Activated CD4-positive, alpha-beta T cell treated with anti-CD3 and anti-CD28 coated beads for 1 hour (primary cell): Measurements from ENCODE around the gene VIPR2.
"Not testable (repeated sequence)": the region's sequence is repeated elsewhere in the genome, so short reads cannot be mapped to it uniquely, and the experiment has no call there.

ENCODE experiments used
- DNase-seq: peaks from one replicate; pipeline ENCODE4 v3.0.0-alpha.2; 2020

The VIPR2 gene

DNA sequence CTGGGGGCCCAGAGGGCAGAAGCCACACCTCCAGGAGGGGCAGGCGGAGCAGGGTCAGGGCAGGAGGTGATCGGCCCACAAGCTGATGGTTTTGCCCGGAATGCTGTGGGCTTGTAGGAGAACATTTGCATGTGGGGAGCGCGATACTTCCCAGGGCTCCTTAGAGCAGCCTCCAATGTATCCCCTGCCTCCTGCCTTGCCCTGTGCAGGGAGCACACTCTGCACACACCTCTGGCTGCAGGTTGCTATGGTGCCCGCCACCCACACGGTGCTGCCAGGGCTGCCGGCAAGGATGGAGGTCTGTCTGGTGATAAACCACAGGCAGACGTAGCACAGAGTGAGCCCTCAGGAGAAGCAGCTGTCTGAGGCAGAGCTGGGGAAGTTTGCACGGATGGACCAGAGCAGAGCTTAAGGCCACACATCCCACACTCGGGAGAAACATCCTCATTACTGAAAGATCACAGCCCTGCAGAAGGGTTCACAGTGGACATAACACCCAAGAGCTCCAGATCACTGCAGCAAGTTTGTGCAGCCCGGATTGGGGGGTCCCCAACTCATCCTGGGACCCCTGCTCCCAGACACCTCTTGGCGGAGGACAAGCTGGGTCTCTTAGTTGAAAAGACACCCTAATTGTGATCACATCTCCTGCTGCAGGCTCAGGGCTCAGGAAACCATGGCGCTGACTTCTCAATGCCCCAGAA, 41.8 kb downstream of the VIPR2 start:
- no peak for DNase-seq

DNA sequence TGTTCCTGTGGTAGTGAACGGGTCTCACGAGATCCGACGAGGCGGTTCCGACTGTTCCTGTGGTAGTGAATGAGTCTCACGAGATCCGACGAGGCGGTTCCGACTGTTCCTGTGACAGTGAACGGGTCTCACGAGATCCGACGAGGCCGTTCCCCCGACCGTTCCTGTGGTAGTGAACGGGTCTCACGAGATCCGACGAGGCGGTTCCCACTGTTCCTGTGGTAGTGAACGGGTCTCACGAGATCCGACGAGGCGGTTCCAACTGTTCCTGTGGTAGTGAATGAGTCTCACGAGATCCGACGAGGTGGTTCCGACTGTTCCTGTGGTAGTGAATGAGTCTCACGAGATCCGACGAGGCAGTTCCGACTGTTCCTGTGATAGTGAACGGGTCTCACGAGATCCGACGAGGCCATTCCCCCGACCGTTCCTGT, 43.0 kb downstream of the VIPR2 start:
- not testable (repeated sequence) for DNase-seq

DNA sequence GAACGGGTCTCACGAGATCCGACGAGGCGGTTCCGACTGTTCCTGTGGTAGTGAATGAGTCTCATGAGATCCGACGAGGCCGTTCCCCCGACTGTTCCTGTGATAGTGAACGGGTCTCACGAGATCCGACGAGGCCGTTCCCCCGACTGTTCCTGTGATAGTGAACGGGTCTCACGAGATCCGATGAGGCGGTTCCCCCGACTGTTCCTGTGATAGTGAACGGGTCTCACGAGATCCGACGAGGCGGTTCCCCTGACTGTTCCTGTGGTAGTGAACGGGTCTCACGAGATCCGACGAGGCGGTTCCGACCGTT, 43.6 kb downstream of the VIPR2 start:
- DNase-seq: not testable (repeated sequence)

GRCh38 chr7:159100281-159101082, 44.2 kb downstream of the VIPR2 start:
- not testable (repeated sequence) for DNase-seq

DNA sequence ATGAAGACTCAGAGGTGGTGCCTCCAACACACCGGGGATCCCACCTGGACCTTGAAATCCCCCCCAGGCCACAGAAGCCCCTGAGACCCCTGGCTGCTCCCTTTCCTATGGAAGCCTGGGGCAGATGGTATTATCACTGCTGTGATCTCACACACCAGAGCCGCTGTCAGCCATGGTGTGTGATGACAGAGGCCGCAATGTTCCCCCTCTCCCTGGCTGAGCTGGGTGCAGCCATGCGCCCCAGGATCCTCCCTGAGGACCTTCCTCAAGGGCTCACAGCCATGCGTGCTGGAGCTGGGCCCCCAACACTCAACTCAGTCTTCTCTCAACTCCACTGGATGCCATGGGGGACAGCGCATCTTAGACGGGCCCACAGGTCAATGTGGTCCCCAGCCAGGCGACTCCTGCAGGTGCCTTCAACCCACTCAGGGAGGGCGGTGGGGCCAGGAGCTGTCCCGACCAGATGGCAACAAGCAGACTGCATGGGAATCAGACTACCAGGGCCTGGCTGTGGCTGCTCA, 44.9 kb downstream of the VIPR2 start:
- no peak for DNase-seq

- no peak for DNase-seq
Measured at GRCh38 chr7:159098811-159099655, 45.6 kb downstream of the VIPR2 start.

- no peak for DNase-seq
Measured at GRCh38 chr7:159098424-159098786, 46.3 kb downstream of the VIPR2 start.

DNA sequence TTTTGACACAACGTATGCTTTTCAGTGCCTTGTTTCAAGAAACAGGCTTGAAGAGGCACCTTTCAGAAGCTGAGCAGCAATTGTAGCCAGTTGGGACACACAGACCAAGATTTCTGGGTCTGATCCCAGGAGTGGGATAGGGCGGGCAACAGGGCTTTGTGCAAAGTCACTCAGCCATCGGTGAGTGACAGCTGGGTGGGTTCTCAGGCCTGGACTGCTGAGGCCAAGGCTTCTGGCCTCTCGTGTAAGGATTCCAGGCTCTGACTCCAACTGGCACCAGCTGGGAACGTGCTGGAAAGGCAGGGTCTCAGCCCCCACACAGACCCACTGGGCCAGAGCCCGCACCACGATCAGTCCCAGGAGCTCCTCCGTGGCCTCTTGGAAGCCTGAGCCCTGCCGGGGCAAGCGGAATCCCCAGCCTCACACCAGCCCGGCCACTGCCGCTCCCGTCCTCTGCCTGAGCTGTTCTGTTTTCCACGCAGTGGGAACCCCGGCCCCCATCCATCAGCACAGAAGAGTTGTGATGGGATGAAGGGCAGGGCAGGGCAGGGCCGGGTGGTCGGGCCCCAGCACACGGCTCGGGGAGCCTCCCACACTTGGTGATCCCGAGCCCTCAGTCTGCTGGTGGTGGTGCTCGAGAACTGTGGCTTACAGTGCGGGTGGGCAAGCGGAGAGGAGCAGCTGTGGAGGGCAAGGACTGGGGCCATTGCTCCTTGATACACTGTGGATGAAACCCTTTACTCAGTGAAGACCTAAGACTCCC, 46.8 kb downstream of the VIPR2 start:
- no peak for DNase-seq

- DNase-seq: no peak
Measured at GRCh38 chr7:159096736-159097581, 47.7 kb downstream of the VIPR2 start.

DNA sequence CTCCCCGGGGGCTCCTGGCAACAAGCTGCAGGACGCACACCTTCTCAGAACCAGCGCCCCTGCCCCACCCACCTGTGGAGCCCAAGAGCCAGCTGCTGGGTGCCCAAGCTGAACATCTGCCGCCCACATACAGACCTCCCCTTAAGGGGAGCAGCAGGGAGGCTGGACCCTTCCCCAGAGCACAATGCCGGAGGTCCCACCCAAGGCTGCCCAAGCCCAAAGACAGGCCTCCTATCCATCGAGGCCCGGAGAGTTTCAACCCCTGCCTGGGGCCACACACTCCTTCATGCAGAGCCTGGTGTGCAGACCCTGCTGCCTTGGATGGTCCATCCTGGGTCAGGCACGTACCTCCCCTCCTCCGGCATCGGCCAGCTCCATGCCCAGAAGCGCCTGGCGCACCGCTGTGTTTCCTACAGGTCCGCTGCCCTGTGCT, 48.7 kb downstream of the VIPR2 start:
- no peak for DNase-seq

DNA sequence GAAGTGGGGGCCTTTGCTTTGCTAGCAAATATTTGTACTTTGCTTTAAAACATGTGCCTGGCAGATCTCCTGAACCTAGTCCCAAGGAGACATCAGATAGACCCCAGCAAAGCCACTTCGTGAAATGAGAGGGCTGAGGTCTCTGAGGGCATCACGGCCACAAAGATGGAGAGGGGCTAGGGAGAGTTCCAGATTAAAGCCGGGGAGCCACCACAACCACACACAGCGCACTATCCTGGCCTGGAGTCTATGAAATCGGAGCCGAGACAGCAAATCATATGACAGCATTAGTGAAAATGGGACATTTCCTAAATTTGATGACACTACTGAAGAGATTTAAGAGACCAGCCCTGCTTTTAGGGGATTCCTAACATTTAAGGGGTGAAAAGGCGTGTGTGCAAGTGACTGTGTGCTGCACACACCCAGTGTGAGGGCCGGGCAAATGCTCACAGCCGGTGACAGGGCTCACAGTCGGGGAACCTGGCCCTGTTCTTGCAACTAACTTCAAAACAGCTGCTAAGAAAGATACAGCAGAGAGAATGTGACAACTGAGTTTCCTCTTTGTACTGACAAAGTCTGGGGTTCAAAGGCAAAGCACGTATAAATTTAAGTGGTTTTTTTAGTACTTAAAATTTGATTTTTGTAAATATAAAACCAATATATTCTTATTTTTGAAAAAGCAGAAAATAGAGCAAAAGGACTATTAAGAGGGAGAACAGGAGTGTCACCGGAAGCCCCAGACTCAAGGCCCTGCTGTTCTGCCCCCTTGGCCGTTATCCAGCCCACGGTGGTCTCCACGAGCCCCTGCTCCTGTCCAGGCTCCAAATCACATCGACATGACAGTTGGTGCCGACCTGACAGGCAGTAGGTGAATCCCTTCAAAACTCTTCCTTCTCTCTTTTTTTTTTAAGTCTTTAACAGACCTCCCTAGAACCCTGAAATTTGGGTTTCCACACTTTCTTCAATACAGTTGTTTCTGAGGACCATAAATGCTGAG, 49.5 kb downstream of the VIPR2 start:
- no peak for DNase-seq

DNA sequence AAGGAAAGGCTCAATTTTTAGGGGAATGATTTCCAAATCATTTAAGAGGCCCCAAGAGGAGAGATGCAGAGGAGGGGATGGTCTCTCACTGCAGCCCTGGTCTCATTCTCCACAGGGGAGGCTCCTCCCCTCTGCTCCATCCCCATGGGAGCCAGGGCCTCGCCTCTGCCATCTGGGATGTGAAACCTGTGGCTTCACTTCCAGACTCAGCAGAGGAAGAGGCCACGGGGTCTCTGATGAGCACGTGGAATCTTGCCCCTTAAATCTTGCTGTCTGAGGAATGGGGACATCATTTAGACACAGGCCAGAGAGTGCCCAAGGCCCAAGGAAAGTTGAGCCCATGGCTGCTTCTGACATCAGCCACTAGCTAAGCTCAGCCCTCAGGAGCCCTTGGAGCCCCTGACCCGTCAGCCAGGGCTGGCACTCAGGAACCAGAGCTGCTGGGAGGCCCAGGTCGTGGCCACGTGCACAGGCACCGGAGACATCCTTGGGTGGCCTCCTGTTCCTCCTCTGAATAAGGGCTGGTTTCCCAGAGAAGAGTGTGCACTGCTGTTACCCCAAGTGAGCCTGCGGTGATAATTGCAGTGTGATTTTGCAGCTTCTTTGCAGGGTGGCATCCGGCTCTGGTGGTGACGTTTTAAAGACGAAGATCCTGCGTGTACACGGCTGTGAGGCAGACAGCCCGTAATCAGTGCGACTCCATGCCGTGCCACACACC, 50.5 kb downstream of the VIPR2 start:
- DNase-seq: no peak

DNA sequence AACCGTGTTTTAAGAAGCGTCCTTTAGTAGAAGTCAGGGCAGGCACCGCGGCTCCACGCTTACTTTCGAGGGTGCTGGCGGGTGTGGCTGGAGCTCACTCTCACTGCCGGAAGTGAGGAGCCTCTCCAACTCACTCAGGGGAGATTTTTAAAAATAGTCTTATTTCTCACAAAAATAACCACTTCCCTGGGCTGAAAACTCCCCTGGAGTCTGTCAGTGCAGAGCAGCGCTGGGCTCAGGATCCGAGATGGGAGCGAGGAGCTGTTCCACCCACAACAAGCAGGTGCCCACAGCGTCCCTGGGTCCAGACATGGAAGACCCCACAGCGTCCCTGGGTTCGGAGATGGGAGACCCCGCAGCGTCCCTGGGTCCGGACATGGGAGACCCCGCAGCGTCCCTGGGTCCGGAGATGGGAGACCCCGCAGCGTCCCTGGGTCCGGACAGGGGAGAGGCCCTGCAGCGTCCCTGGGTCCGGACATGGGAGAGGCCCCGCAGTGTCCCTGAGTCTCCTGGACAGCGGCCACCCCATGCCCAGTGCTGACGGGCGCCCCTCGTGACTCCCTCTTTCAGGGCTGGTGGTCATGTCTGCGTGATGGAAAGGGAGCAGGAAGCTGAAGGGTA, 51.2 kb downstream of the VIPR2 start:
- no peak for DNase-seq

DNA sequence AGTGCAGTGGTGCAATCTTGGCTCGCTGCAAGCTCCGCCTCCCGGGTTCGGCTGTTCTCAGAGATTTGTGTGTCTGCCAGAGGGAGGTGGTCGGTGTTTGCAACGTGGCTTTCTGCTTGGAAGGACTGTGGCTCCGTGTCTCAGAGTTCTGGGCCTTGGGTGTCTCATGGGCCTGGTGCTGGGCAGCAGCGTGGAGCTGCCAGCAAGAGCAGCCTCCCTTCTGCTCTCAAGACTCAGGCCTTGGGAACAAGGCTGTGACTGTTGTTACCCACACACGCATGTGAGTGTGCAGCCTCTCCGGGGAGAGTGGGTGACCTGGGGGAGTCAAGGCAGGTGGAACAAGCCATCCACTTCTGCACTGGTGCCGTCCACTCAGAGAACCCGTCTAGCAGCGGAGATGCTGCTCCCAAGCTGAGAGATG, 52.0 kb downstream of the VIPR2 start:
- DNase-seq: no peak

GRCh38 chr7:159091480-159092475, 52.9 kb downstream of the VIPR2 start:
- no peak for DNase-seq

GRCh38 chr7:159091041-159091440, 53.6 kb downstream of the VIPR2 start:
- DNase-seq: no peak

DNA sequence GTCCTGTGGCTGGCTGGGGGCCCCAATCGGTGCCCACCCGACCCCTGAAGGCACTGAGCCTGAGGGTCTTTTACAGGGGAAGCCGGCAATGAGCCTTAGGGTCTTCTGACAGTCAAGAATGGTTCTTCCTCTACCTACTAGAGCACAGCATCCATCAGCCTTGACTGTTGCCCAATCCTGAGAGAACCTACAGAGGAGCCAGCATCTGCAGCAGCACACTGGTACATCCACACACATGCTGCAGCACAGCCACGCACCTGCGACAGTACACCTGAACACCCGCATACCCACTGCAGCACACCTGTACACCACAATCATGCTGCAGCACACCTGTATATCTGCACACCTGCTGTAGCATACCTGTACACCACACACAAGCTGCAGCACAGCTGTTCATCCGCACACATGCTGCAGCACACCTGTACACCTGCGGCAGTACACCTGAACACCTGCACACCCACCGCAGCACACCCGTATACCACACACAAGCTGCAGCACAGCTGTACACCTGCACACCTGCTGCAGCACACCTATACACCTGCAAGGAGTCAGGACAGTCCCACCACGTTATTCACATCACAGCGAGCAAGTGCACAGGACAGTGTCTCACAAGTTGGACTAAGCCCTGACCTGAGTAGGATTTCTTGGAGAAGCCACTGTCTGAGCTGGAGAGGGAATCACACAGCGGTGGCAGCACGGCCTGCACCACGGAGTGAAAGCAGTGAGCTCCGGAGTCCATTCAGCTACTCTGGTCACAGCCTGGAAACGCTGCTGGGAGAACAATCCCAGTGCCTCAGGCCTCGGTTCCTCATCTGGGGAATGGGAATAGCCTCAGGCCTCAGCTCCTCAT, 56.4 kb downstream of the VIPR2 start:
- DNase-seq: no peak
